ENCODE measurements around the gene RPAIN. TPM values are rescaled to one million over a fixed set of nuclear protein-coding genes. Genes with fewer than 3 reads are reported as not detected.

Gene RPAIN, protein sequence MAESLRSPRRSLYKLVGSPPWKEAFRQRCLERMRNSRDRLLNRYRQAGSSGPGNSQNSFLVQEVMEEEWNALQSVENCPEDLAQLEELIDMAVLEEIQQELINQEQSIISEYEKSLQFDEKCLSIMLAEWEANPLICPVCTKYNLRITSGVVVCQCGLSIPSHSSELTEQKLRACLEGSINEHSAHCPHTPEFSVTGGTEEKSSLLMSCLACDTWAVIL
- total RNA-seq, result 125 and 127 TPM in 2 replicates
- 97.6 TPM for total RNA-seq (2013)
- polyA plus RNA-seq, result 73.9 and 99.4 TPM in 2 replicates
- 33.6 and 44.2 TPM in 2 replicates for polyA minus RNA-seq

DNA sequence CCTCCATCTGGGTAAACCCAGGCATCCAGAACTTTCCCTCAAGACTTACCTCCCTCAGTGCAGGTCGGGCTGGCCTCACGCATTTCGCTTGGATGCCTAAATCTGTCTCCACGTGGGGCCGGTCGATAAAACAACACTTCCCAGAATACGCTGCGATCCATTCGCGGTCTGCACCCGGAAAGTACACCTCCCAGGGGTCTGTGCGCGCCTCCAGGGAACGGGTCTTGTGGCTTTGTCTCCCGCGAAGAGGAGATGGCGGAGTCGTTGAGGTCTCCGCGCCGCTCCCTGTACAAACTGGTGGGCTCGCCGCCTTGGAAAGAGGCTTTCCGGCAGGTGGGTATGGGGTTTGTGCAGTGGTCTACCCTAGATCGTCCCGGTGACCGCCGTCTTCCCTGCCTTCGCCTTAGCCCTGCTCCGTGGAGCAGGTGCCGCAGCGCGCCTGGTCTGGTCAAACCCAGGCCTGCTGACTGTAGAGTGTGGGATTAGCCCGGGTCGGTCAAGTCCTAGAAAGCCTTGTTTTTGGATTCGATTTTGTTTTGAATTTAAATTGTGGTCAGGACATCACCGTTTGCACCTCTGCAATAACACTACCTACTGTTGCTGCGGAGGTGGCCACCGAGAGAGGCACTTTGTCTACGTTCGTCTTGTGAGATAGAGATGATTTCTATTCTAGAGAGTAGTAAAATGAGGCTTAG lies at the start of gene RPAIN:
TSS of gene RPAIN (plus strand) at position 224 of the 695 bp plus-strand sequence. CDS start at position 253, 29 bp downstream.
- intact Hi-C loops (cut with micrococcal nuclease), result loop anchor here (1.0 to 10.0 kb wide), 5 partner anchors 19 to 305 kb away; partner anchors contain the start of genes C1QBP, USP6 and ZNF232
- ATAC-seq (ENCODE audit: low read depth), result peak; percentile 62
- Histone ChIP-seq H4K20me1 (ENCODE audit: control insufficient read depth, insufficient read depth, low read length, poor library complexity, severe bottlenecking) (peaks cover 41% of the 10 kb centered on the region), H3K79me2 (ENCODE audit: control insufficient read depth, insufficient read depth, low read length) (peaks cover 79% of the 10 kb centered on the region), H3K27ac (ENCODE audit: low read length in 2 of 2) (peak within 1 kb of the TSS; percentile 98 to 100), H3K4me3 (ENCODE audit: control extremely low read depth in 1 of 5, extremely low read depth in 1 of 5, insufficient read depth in 1 of 5, low read depth in 2 of 5, low read length in 4 of 5) (peak within 1 kb of the TSS; percentile 93 to 100 (median 99)), H3K9ac (ENCODE audit: low read length) (peak within 1 kb of the TSS; percentile 97), H3K4me2 (replicated peaks; ENCODE audit: low read depth, low read length, poor library complexity, severe bottlenecking) (peak within 1 kb of the TSS; percentile 78), H3K4me1 (ENCODE audit: control insufficient read depth in 2 of 2, insufficient read depth in 2 of 2, low read length in 2 of 2) (peaks cover 25 to 35% of the 10 kb centered on the region in 2 donors), H2AFZ (ENCODE audit: insufficient read depth, low read depth, low read length, poor library complexity, severe bottlenecking) (peak within 1 kb of the TSS; percentile 89), H3K27me3 (replicated peaks in 1 of 4; ENCODE audit: control extremely low read depth in 1 of 4, control insufficient read depth in 3 of 4, insufficient read depth in 4 of 4, low read length in 3 of 4) (no peaks in the 10 kb centered on the region), H3K36me3 (replicated peaks in 1 of 2; ENCODE audit: control extremely low read depth in 1 of 2, control insufficient read depth in 1 of 2, extremely low read depth in 1 of 2, insufficient read depth in 2 of 2, low read length in 1 of 2) (peaks cover 13 to 64% of the 10 kb centered on the region in 2 experiments), H3K9me3 (ENCODE audit: control extremely low read depth in 1 of 3, control insufficient read depth in 2 of 3, insufficient read depth in 1 of 3, low read length in 2 of 3) (no peaks in the 10 kb centered on the region)
- WGBS (ENCODE audit: insufficient coverage), result 0% methylated on average over 36 of the region's 41 CpGs
- Mint-ChIP-seq H3K27ac (peak within 1 kb of the TSS; percentile 99), H3K9me3 (ENCODE audit: insufficient read depth) (no peaks in the 10 kb centered on the region), H3K4me3 (peak within 1 kb of the TSS; percentile 94), H3K4me1 (peaks cover 51% of the 10 kb centered on the region), H3K27me3 (no peaks in the 10 kb centered on the region)
- no peak for DNase-seq
- CTCF ChIA-PET, result interaction anchor here (1.0 to 3.5 kb wide), 2 partner anchors 18 to 19 kb away, joined by 4 to 35 read pairs; partner anchors contain the start of gene C1QBP
- POLR2A ChIA-PET, result interaction anchor here (0.6 to 1.5 kb wide), 9 partner anchors 15 to 1276 kb away, joined by 3 to 11 read pairs (median 3); partner anchors contain the start of genes C1QBP, DERL2, MIS12 and SPAG7
- TF ChIP-seq EZH2 (IDR thresholded peaks at IDR 0.05; ENCODE audit: borderline replicate concordance, insufficient read depth, low read depth, low read length, poor library complexity, severe bottlenecking), result no peak
- TF ChIP-seq, protein P1, sequence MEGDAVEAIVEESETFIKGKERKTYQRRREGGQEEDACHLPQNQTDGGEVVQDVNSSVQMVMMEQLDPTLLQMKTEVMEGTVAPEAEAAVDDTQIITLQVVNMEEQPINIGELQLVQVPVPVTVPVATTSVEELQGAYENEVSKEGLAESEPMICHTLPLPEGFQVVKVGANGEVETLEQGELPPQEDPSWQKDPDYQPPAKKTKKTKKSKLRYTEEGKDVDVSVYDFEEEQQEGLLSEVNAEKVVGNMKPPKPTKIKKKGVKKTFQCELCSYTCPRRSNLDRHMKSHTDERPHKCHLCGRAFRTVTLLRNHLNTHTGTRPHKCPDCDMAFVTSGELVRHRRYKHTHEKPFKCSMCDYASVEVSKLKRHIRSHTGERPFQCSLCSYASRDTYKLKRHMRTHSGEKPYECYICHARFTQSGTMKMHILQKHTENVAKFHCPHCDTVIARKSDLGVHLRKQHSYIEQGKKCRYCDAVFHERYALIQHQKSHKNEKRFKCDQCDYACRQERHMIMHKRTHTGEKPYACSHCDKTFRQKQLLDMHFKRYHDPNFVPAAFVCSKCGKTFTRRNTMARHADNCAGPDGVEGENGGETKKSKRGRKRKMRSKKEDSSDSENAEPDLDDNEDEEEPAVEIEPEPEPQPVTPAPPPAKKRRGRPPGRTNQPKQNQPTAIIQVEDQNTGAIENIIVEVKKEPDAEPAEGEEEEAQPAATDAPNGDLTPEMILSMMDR (IDR thresholded peaks at IDR 0.05), result no peak

All from B cell (primary cell).